ENCODE results near the gene SOX30.

SOX30 gene

GRCh38 chr5:157659868-157660660, 7.8 kb upstream of the SOX30 start:
- DNase-seq (ENCODE audit: low spot score): no peak

GRCh38 chr5:157658893-157659292, 6.7 kb upstream of the SOX30 start:
- no peak for DNase-seq (ENCODE audit: low spot score)

- DNase-seq (ENCODE audit: low spot score): peak; percentile 34
Observed at GRCh38 chr5:157657516-157657915, 5.3 kb upstream of the SOX30 start.

- DNase-seq (ENCODE audit: low spot score): no peak
Observed at GRCh38 chr5:157651623-157652376, 438 bp downstream of the SOX30 start.

- no peak for DNase-seq (ENCODE audit: low spot score)
Observed at GRCh38 chr5:157650991-157651611, 1.1 kb downstream of the SOX30 start.

GRCh38 chr5:157649101-157649500, 3.1 kb downstream of the SOX30 start:
- DNase-seq (ENCODE audit: low spot score): no peak

GRCh38 chr5:157648275-157648990, 3.8 kb downstream of the SOX30 start:
- DNase-seq (ENCODE audit: low spot score): no peak

- DNase-seq (ENCODE audit: low spot score): no peak
Observed at GRCh38 chr5:157640406-157641066, 11.7 kb downstream of the SOX30 start.

- DNase-seq (ENCODE audit: low spot score): no peak
Observed at GRCh38 chr5:157630341-157630740, 21.9 kb downstream of the SOX30 start.

GRCh38 chr5:157626831-157627230, 25.4 kb downstream of the SOX30 start:
- DNase-seq (ENCODE audit: low spot score): no peak

GRCh38 chr5:157624144-157624543, 28.1 kb downstream of the SOX30 start:
- no peak for DNase-seq (ENCODE audit: low spot score)

- no peak for DNase-seq (ENCODE audit: low spot score)
Observed at GRCh38 chr5:157620776-157621175, 31.5 kb downstream of the SOX30 start.

GRCh38 chr5:157618191-157618765, 34.0 kb downstream of the SOX30 start:
- no peak for DNase-seq (ENCODE audit: low spot score)

GRCh38 chr5:157616785-157617184, 35.5 kb downstream of the SOX30 start:
- DNase-seq (ENCODE audit: low spot score): no peak

- DNase-seq (ENCODE audit: low spot score): no peak
Observed at GRCh38 chr5:157613385-157614245, 38.6 kb downstream of the SOX30 start.

GRCh38 chr5:157612581-157612980, 39.7 kb downstream of the SOX30 start:
- DNase-seq (ENCODE audit: low spot score): no peak

- DNase-seq (ENCODE audit: low spot score): no peak
Observed at GRCh38 chr5:157611571-157612476, 40.4 kb downstream of the SOX30 start.

- DNase-seq (ENCODE audit: low spot score): no peak
Observed at GRCh38 chr5:157610990-157611389, 41.2 kb downstream of the SOX30 start.

- DNase-seq (ENCODE audit: low spot score): no peak
Observed at GRCh38 chr5:157608972-157609565, 43.2 kb downstream of the SOX30 start.

Measured in NAMALWA (cell line).